Measurements from ENCODE around the gene AGT. TPM values are rescaled to one million over a fixed set of nuclear protein-coding genes. Genes with fewer than 3 reads are reported as not detected.
"Not testable (repeated sequence)": the region's sequence is repeated elsewhere in the genome, so short reads cannot be mapped to it uniquely, and the experiment has no call there.

Gene AGT
- total RNA-seq, 2 experiments from 2014 or later, result not detected

GRCh38 chr1:230669543-230669942 is 44.4 kb downstream of the AGT start:
- Mint-ChIP-seq H3K36me3 (peaks cover 9% of the 10 kb centered on the region), H3K9me3 (no peaks in the 10 kb centered on the region), H3K4me3 (no peak overlapping the region), H3K4me1 (no peaks in the 10 kb centered on the region), H3K27ac (no peak overlapping the region), H3K27me3 (no peaks in the 10 kb centered on the region)
- no peak for DNase-seq

GRCh38 chr1:230668227-230668626 is 45.7 kb downstream of the AGT start:
- no peaks in the 10 kb centered on the region for H3K27me3 Mint-ChIP-seq
- H3K9me3 Mint-ChIP-seq, result no peaks in the 10 kb centered on the region
- H3K4me3 Mint-ChIP-seq, result no peak overlapping the region
- no peak overlapping the region for H3K27ac Mint-ChIP-seq
- H3K4me1 Mint-ChIP-seq, result no peaks in the 10 kb centered on the region
- peaks cover 13% of the 10 kb centered on the region for H3K36me3 Mint-ChIP-seq
- DNase-seq, result no peak

GRCh38 chr1:230661976-230662375 is 51.9 kb downstream of the AGT start:
- Mint-ChIP-seq H3K9me3 (no peaks in the 10 kb centered on the region), H3K4me1 (peaks cover 5% of the 10 kb centered on the region), H3K27me3 (no peaks in the 10 kb centered on the region), H3K36me3 (peaks cover 13% of the 10 kb centered on the region), H3K4me3 (no peak overlapping the region), H3K27ac (no peak overlapping the region)
- no peak for DNase-seq

- Mint-ChIP-seq H3K27ac (no peak overlapping the region), H3K36me3 (peaks cover 20% of the 10 kb centered on the region), H3K9me3 (peaks cover 2% of the 10 kb centered on the region), H3K4me1 (peaks cover 31% of the 10 kb centered on the region), H3K27me3 (no peaks in the 10 kb centered on the region), H3K4me3 (no peak overlapping the region)
- DNase-seq, result no peak
Measured at GRCh38 chr1:230658691-230659090, 55.2 kb downstream of the AGT start.

GRCh38 chr1:230658103-230658502 is 55.8 kb downstream of the AGT start:
- not testable (repeated sequence) for H3K4me3 Mint-ChIP-seq
- Mint-ChIP-seq H3K4me1 (peaks cover 33% of the 10 kb centered on the region), H3K36me3 (peaks cover 21% of the 10 kb centered on the region)

GRCh38 chr1:230656719-230657118 is 57.2 kb downstream of the AGT start:
- not testable (repeated sequence) for H3K27me3 Mint-ChIP-seq, H3K27ac Mint-ChIP-seq, DNase-seq, H3K4me3 Mint-ChIP-seq, H3K9me3 Mint-ChIP-seq
- peaks cover 36% of the 10 kb centered on the region for H3K4me1 Mint-ChIP-seq
- H3K36me3 Mint-ChIP-seq, result peaks cover 26% of the 10 kb centered on the region

More at GRCh38 chr1:230658103-230658502, 55.8 kb downstream of the AGT start:
- not testable (repeated sequence) for H3K9me3 Mint-ChIP-seq, H3K27me3 Mint-ChIP-seq, DNase-seq, H3K27ac Mint-ChIP-seq

Other genes with a start within 250 kb of the AGT start
- gene COG2, start 71.6 kb downstream of the AGT start, total RNA-seq, result 10 to 100 TPM; 41.0 to 41.7 TPM
- not detected for gene CAPN9, start 33.3 kb upstream of the AGT start, total RNA-seq
- gene C1orf198, start 154.4 kb upstream of the AGT start, total RNA-seq, result 1 to 10 TPM; 5.8 to 6.7 TPM